ENCODE data around the gene FOXO1. TPM values are rescaled to one million over a fixed set of nuclear protein-coding genes. Genes with fewer than 3 reads are reported as not detected.
"Not testable (repeated sequence)": the region's sequence is repeated elsewhere in the genome, so short reads cannot be mapped to it uniquely, and the experiment has no call there.

The FOXO1 gene
- 66.2 and 68.0 TPM in 2 replicates for total RNA-seq (2014; rRNA removed; shearing (Covaris generic))
- polyA plus RNA-seq (2016; fragmentation: Nextera tagmentation; extraction: Ambion mirVana), result 32.1 and 32.4 TPM in 2 replicates
- long read RNA-seq, full-length matches to known transcripts, result 2 of 8 reads
- long read RNA-seq, partial matches to known transcripts, result 2 of 8 reads
- long read RNA-seq, other reads (novel, unspliced or antisense), result 4 of 8 reads

DNA sequence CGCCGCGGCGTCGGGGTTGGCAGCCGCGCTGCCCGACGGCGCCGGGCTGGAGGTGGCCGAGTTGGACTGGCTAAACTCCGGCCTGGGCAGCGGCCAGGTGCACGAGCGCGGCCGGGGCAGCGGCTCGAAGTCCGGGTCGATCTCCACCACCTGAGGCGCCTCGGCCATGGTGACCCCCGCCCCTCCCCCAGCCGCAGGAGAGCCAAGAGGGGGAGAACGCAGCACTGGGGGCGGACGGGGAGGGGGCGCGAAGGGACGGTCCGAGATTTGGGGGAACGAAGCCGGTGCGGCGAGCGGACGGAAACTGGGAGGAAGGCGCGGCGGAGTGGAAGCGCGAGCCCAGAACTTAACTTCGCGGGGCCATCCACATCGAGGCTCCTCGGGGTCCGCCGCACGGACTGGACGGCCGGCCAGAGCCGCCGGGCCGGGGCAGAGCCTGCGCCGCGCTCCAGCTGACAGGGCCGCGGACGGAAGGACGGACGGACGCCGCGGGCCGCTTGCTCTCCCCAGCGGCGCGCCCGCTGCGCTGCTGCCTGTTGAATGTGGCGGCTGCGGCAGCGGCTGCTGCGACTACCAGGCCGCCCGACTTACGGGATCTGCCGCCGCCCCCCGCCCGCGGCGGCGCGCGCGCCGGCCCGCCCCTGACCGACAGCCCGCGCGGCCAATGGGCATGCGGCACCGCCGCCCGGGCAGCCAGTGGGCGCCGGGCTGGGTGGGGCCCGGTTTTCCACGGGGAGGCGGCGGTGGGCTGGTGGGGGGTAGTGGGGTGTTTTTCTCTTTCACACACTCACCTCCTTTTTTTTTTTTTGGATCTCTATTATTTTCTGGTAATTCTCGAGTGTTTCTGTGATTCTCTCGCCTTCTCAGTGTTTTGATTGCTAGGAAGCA, at the start of gene FOXO1:
TSS of gene FOXO1 (minus strand) at position 597 of the 888 bp plus-strand sequence. CDS start at position 168, 429 bp downstream.
- no peak for TF ChIP-seq EZH2phosphoT487 (IDR thresholded peaks at IDR 0.05; ENCODE audit: unreplicated experiment)
- TF ChIP-seq EZH2 (IDR thresholded peaks at IDR 0.05; ENCODE audit: low read depth, unreplicated experiment), result no peak
- no peak for TF ChIP-seq JUNB (IDR thresholded peaks at IDR 0.05; ENCODE audit: unreplicated experiment)
- no peak for TF ChIP-seq CREB1 (CRISPR knock-in tag; IDR thresholded peaks at IDR 0.05; ENCODE audit: low read depth)
- TF ChIP-seq, protein P1, sequence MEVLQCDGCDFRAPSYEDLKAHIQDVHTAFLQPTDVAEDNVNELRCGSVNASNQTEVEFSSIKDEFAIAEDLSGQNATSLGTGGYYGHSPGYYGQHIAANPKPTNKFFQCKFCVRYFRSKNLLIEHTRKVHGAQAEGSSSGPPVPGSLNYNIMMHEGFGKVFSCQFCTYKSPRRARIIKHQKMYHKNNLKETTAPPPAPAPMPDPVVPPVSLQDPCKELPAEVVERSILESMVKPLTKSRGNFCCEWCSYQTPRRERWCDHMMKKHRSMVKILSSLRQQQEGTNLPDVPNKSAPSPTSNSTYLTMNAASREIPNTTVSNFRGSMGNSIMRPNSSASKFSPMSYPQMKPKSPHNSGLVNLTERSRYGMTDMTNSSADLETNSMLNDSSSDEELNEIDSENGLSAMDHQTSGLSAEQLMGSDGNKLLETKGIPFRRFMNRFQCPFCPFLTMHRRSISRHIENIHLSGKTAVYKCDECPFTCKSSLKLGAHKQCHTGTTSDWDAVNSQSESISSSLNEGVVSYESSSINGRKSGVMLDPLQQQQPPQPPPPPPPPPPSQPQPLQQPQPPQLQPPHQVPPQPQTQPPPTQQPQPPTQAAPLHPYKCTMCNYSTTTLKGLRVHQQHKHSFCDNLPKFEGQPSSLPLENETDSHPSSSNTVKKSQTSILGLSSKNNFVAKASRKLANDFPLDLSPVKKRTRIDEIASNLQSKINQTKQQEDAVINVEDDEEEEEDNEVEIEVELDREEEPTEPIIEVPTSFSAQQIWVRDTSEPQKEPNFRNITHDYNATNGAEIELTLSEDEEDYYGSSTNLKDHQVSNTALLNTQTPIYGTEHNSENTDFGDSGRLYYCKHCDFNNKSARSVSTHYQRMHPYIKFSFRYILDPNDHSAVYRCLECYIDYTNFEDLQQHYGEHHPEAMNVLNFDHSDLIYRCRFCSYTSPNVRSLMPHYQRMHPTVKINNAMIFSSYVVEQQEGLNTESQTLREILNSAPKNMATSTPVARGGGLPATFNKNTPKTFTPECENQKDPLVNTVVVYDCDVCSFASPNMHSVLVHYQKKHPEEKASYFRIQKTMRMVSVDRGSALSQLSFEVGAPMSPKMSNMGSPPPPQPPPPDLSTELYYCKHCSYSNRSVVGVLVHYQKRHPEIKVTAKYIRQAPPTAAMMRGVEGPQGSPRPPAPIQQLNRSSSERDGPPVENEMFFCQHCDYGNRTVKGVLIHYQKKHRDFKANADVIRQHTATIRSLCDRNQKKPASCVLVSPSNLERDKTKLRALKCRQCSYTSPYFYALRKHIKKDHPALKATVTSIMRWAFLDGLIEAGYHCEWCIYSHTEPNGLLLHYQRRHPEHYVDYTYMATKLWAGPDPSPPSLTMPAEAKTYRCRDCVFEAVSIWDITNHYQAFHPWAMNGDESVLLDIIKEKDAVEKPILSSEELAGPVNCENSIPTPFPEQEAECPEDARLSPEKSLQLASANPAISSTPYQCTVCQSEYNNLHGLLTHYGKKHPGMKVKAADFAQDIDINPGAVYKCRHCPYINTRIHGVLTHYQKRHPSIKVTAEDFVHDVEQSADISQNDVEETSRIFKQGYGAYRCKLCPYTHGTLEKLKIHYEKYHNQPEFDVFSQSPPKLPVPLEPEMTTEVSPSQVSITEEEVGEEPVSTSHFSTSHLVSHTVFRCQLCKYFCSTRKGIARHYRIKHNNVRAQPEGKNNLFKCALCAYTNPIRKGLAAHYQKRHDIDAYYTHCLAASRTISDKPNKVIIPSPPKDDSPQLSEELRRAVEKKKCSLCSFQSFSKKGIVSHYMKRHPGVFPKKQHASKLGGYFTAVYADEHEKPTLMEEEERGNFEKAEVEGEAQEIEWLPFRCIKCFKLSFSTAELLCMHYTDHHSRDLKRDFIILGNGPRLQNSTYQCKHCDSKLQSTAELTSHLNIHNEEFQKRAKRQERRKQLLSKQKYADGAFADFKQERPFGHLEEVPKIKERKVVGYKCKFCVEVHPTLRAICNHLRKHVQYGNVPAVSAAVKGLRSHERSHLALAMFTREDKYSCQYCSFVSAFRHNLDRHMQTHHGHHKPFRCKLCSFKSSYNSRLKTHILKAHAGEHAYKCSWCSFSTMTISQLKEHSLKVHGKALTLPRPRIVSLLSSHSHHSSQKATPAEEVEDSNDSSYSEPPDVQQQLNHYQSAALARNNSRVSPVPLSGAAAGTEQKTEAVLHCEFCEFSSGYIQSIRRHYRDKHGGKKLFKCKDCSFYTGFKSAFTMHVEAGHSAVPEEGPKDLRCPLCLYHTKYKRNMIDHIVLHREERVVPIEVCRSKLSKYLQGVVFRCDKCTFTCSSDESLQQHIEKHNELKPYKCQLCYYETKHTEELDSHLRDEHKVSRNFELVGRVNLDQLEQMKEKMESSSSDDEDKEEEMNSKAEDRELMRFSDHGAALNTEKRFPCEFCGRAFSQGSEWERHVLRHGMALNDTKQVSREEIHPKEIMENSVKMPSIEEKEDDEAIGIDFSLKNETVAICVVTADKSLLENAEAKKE (CRISPR knock-in tag; IDR thresholded peaks at IDR 0.05), result no peak
- TF ChIP-seq POLR2AphosphoS5 (IDR thresholded peaks at IDR 0.05; ENCODE audit: low read depth), result peak; percentile 73
- TF ChIP-seq, protein P2, sequence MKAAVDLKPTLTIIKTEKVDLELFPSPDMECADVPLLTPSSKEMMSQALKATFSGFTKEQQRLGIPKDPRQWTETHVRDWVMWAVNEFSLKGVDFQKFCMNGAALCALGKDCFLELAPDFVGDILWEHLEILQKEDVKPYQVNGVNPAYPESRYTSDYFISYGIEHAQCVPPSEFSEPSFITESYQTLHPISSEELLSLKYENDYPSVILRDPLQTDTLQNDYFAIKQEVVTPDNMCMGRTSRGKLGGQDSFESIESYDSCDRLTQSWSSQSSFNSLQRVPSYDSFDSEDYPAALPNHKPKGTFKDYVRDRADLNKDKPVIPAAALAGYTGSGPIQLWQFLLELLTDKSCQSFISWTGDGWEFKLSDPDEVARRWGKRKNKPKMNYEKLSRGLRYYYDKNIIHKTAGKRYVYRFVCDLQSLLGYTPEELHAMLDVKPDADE (IDR thresholded peaks at IDR 0.05), result no peak
- TF ChIP-seq, protein P3, sequence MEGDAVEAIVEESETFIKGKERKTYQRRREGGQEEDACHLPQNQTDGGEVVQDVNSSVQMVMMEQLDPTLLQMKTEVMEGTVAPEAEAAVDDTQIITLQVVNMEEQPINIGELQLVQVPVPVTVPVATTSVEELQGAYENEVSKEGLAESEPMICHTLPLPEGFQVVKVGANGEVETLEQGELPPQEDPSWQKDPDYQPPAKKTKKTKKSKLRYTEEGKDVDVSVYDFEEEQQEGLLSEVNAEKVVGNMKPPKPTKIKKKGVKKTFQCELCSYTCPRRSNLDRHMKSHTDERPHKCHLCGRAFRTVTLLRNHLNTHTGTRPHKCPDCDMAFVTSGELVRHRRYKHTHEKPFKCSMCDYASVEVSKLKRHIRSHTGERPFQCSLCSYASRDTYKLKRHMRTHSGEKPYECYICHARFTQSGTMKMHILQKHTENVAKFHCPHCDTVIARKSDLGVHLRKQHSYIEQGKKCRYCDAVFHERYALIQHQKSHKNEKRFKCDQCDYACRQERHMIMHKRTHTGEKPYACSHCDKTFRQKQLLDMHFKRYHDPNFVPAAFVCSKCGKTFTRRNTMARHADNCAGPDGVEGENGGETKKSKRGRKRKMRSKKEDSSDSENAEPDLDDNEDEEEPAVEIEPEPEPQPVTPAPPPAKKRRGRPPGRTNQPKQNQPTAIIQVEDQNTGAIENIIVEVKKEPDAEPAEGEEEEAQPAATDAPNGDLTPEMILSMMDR (conservative IDR thresholded peaks at IDR 0.05; ENCODE audit: low read depth in 2 of 2), result no peak
- no peak for TF ChIP-seq ZNF114 (CRISPR knock-in tag; IDR thresholded peaks at IDR 0.05)
- Histone ChIP-seq H2AFZ (0 out of 2 replicates have a peak within 1 kb of the TSS, but pooled peaks have one; percentile 28), H3K4me1 (ENCODE audit: insufficient read depth) (peaks cover 54% of the 10 kb centered on the region), H4K20me1 (replicated peaks; ENCODE audit: insufficient read depth) (peaks cover 11% of the 10 kb centered on the region; the same call in 1 of the 2 replicates), H3K4me3 (peak within 1 kb of the TSS; percentile 86), H3K36me3 (ENCODE audit: insufficient read depth) (no peaks in the 10 kb centered on the region), H3F3A (replicated peaks; ENCODE audit: low read depth) (no peaks in the 10 kb centered on the region; the same call in 1 of the 2 replicates), H3K9me2 (ENCODE audit: insufficient read depth) (no peaks in the 10 kb centered on the region), H3K4me2 (peak within 1 kb of the TSS; percentile 97), H3K27me3 (ENCODE audit: insufficient read depth) (no peaks in the 10 kb centered on the region), H3K27ac (ENCODE audit: low read depth) (0 out of 2 replicates have a peak within 1 kb of the TSS, but pooled peaks have one; percentile 46), H3K79me2 (replicated peaks; ENCODE audit: insufficient read depth) (peaks cover 51% of the 10 kb centered on the region)
- Mint-ChIP-seq H3K27ac (peak within 1 kb of the TSS; percentile 65), H3K4me3 (peak within 1 kb of the TSS; percentile 99), H3K36me3 (ENCODE audit: low read depth) (peaks cover 13% of the 10 kb centered on the region), H3K9me3 (peaks cover 2% of the 10 kb centered on the region; the same call in 1 of the 3 replicates), H3K27me3 (ENCODE audit: insufficient read depth, low read depth, poor library complexity) (peaks cover 7% of the 10 kb centered on the region), H3K4me1 (peaks cover 54% of the 10 kb centered on the region)
- DNase-seq (ENCODE audit: low spot score) (peak; percentile 81), ATAC-seq (peak; percentile 57)

DNA sequence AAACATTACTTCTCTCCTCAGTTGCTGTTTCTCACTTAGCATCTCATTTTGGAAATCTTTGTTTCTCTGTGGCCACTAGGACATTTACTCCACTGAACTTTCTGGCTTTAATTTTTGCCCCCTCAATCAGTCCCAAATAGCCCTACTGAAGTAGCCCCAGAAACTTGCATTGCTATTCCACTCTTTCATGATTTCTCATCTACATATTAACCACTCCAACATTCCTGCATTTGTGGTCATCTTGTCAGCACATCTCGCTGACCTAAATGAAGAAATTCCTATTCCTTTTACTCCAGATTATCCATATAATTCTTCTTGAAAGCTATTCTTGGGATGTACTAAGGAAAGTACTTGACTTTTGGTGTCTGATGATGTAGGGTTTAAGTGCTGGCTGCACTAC, 48.0 kb upstream of the FOXO1 start:
- H3K4me2 ChIP-seq; H3K27me3 Mint-ChIP-seq (ENCODE audit: insufficient read depth, low read depth, poor library complexity): not testable (repeated sequence)

More for the DNA sequence above, 48.0 kb upstream of the FOXO1 start:
- H3K79me2 ChIP-seq (replicated peaks; ENCODE audit: insufficient read depth); ATAC-seq; H3K4me3 ChIP-seq; H3F3A ChIP-seq (replicated peaks; ENCODE audit: low read depth); H3K4me1 Mint-ChIP-seq; H3K27me3 ChIP-seq (ENCODE audit: insufficient read depth); H3K4me1 ChIP-seq (ENCODE audit: insufficient read depth); H3K36me3 ChIP-seq (ENCODE audit: insufficient read depth); H3K27ac ChIP-seq (ENCODE audit: low read depth); DNase-seq (ENCODE audit: low spot score); H3K27ac Mint-ChIP-seq; H3K9me2 ChIP-seq (ENCODE audit: insufficient read depth); H2AFZ ChIP-seq; H3K4me3 Mint-ChIP-seq; H4K20me1 ChIP-seq (replicated peaks; ENCODE audit: insufficient read depth): not testable (repeated sequence)
- H3K9me3 Mint-ChIP-seq, result peaks cover 45% of the 10 kb centered on the region
- peaks cover 54% of the 10 kb centered on the region for H3K36me3 Mint-ChIP-seq (ENCODE audit: low read depth)
